NCI-H2107 treated with DMSO at 0.1 percent for 48 hours (cell line): ENCODE results near the gene OR4F15.

ENCODE experiments used
- DNase-seq: peaks from one replicate; lab custom pipeline; 2025; ENCODE audit not compliant: unreplicated experiment; lab: John Stamatoyannopoulos, UW

Gene OR4F15

DNA sequence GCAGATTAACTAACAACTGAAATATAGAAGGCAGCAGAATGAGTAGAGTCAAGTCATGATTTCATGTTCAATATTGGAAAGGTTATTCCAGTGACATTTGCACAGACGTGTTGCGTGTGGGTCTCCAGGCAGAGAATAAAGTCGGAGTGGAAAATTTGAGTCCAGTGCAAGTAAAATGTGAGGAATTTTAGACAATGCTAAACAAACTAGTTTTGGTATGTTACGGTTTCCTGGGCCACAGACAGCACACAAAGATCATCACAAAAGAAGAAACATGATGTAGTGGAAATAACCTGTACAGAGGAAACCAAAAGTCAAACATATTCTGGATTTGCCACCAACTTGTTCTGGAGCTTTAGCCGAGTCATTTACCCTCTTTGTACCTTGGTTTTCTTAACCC is 8.3 kb upstream of the OR4F15 start:
- no peak for DNase-seq

DNA sequence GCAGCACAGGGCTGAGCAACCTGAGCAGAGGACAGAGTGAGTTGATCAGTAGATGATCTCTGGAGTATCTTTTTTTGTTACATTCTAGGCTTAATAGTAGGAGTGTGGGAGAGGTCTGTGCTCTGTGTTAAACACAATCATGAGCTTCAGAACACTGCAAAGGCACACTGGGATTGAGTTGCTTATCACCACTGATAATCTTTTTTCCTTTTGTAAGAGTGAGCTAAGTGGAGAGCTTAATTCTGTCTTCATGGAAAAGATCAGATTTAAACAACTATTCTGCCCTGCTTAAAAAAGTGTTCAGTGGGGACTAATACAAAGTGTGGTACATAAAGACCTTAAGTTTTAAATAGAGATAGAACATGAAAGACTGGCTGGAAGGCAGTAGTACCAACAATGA is 7.6 kb upstream of the OR4F15 start:
- no peak for DNase-seq

DNA sequence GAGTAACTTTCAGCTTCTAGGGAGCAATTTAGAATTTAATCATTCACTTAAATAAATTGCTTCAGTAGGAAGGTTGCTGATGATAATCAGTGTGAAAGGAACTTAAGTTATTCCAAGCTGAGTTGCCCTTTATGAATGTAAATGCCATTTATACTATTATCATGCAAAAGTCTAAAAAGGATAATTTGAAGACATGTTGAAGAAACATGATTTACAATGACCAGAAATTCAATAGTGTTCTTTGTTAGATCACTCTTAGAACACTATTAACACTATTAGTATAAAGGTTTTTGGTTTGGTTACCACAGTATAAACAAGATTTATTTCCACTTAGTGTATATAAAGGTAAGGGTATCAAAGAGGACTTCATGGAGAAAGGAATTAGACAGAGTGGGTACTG is 7.1 kb upstream of the OR4F15 start:
- DNase-seq: no peak

GRCh38 chr15:101805605-101806345 is 6.2 kb upstream of the OR4F15 start:
- DNase-seq: no peak

- no peak for DNase-seq
Measured at GRCh38 chr15:101807345-101807945, 4.6 kb upstream of the OR4F15 start.

DNA sequence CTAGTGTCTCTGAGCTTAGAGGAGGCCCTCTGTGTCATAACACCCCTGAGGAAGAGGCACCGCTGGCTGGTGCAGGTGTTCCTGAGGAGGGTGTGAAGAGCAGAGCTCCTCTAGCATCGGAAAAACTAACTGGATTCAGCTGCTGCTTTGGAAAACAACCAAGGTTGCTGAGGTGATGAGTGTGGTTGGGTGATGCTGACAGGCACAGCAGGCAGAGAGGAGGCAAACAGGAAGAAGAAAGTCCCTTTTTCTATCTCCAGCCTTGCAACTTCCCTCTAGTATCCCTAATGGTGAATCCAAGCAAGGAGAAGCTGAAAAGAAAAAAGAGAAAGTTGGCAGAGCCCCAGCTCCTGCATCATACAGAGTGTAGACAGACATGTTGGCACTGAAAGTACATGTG is 3.8 kb upstream of the OR4F15 start:
- DNase-seq: no peak

GRCh38 chr15:101810456-101810855 is 1.5 kb upstream of the OR4F15 start:
- DNase-seq: no peak

- DNase-seq: no peak
Measured at GRCh38 chr15:101810876-101811275, 1.1 kb upstream of the OR4F15 start.

DNA sequence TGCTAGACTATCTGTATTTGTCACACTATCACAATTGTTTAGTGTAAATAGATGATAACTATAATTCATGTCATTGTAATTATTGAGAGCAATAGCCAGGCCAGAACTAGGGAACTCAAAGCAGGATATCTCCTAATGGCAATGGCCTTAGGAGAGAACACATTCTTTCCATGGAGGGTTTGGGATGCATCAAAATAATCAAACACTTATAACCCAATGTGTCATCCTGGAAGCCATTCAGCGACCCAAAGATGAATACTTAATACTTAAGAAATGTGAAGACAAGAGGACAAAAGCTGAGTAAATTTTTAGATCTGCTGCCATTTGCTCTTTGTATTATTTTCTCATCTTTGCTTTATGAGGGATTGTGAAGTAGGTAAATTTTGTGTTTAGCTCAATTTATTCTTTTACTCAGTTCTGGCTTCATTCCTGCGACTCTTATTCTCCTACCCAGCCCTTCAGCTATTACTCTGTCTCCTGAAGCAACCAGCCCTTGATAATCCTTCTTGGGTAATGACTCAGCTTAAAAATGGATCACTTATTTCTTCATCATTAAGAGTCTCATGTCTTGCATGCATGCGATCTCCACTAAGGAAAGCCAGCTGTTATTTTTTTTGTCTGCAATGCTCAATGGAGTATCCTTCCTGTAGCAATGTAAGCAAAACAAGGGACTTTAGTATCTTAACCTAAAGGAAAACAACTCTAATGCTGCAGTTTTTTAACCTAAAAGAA is 2.0 kb downstream of the OR4F15 start:
- DNase-seq: no peak

- DNase-seq: no peak
Measured at GRCh38 chr15:101820781-101821180, 8.8 kb downstream of the OR4F15 start.

DNA sequence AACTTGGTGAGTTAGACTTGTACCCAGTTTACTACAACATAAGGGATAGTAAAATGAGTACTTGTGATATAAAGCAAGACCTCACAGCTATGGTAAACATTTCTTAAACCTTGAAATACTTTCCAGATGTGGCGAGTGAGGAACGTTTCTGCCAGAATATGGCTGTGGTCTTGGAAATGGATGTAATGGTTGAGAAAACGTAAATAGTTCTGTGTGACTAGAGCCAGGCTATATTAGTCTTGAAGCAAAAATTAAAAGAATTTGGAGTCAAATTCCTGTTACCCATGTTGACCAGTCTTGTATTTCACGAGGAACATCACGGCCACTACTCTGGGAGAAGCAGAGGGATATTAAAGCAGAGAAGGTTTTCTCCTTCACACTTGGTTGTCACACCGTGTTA is 15.3 kb downstream of the OR4F15 start:
- no peak for DNase-seq

DNA sequence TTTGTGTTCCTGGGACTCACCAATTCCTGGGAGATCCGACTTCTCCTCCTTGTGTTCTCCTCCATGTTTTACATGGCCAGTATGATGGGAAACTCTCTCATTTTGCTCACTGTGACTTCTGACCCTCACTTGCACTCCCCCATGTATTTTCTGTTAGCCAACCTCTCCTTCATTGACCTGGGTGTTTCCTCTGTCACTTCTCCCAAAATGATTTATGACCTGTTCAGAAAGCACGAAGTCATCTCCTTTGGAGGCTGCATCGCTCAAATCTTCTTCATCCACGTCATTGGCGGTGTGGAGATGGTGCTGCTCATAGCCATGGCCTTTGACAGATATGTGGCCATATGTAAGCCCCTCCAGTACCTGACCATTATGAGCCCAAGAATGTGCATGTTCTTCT is 16.8 kb downstream of the OR4F15 start:
- no peak for DNase-seq

GRCh38 chr15:101841656-101842055 is 29.7 kb downstream of the OR4F15 start:
- no peak for DNase-seq

- no peak for DNase-seq
Measured at GRCh38 chr15:101844916-101845315, 32.9 kb downstream of the OR4F15 start.

- no peak for DNase-seq
Measured at GRCh38 chr15:101852356-101852755, 40.4 kb downstream of the OR4F15 start.
